HFF-Myc (cell line): ENCODE measurements around the gene RASD2.

Experiments
- DNase-seq: peaks from one replicate; pipeline ENCODE4 v3.0.0-alpha.2; 2011; ENCODE audit warnings: low read depth; ENCODE audit errors: extremely low read depth
- H3K4me3 ChIP-seq: replicated peaks from 2 replicates; pipeline ENCODE4 v1.5.1; 2011; ENCODE audit warnings: low read depth, mild to moderate bottlenecking, control low read depth, low read length
- CTCF ChIP-seq: IDR thresholded peaks from 2 replicates; pipeline ENCODE4 v1.5.1; 2012; ENCODE audit warnings: mild to moderate bottlenecking, low read depth, low read length, control low read depth; ENCODE audit errors: missing control alignments

Gene RASD2

GRCh38 chr22:35601743-35602615 lies 61.3 kb downstream of the RASD2 start:
- TF ChIP-seq CTCF: no peak
- no peak for DNase-seq
- no peak overlapping the region for H3K4me3 ChIP-seq
